Body of pancreas (tissue), 4 donors: Measurements from ENCODE around the gene LCE3B. TPM values are rescaled to one million over a fixed set of nuclear protein-coding genes. Genes with fewer than 3 reads are reported as not detected.

Experiments used
- ATAC-seq: fragments of 150-250 bp; one replicate; pipeline ENCODE4 v1.9.1; 2016
- DNase-seq, 4 donors: peaks; one replicate each; pipeline ENCODE4 v3.0.0-alpha.2; 2019
- H3K27ac ChIP-seq, 4 donors: fragments of 200-600 bp; sonication (generic); 1 replicate in 3 of 4; 2 replicates in 1 of 4; pipeline versions ENCODE4 v1.5.1 to v1.6.1; 2016 to 2019; ENCODE audit warnings: mild to moderate bottlenecking in 1 of 4, mixed read lengths in 1 of 4, moderate library complexity in 1 of 4
- H3K27me3 ChIP-seq, 2 donors: fragments of 200-600 bp; sonication (generic); one replicate each; pipeline ENCODE4 v1.6.0; 2016; ENCODE audit warnings: mild to moderate bottlenecking in 1 of 2
- H3K36me3 ChIP-seq, 2 donors: fragments of 200-600 bp; sonication (generic); replicated peaks in 1 of 2; 2 replicates each; pipeline ENCODE4 v1.5.1; 2016; ENCODE audit warnings: low read depth in 2 of 2; ENCODE audit not compliant: insufficient read depth in 1 of 2
- H3K4me1 ChIP-seq: fragments of 200-600 bp; sonication (generic); one replicate; pipeline ENCODE4 v1.6.0; 2016
- H3K4me3 ChIP-seq, 2 donors: fragments of 200-600 bp; sonication (generic); 1 replicate in 1 of 2; 2 replicates in 1 of 2; pipeline ENCODE4 v1.5.1; 2016 to 2019
- H3K9me3 ChIP-seq, 3 donors: fragments of 200-600 bp; sonication (generic); 1 replicate in 2 of 3; 2 replicates in 1 of 3; pipeline ENCODE4 v1.5.1; 2016
- CTCF ChIP-seq, 7 experiments: fragments of 450-650 bp in 4 of 7; fragments of 200-600 bp in 3 of 7; sonication (generic) in 3 of 7; IDR thresholded peaks; one replicate each; pipeline ENCODE4 v1.5.1; 2016 to 2019; ENCODE audit warnings: antibody characterized with exemption in 7 of 7
- POLR2A ChIP-seq, 3 donors: fragments of 450-650 bp; IDR thresholded peaks; one replicate each; pipeline ENCODE4 v1.6.1; 2016; ENCODE audit warnings: antibody characterized with exemption in 3 of 3, mild to moderate bottlenecking in 2 of 3
- WGBS, 2 donors: methylation state at CpG; one replicate each; pipeline ENCODE4 v1.1.5; 2017; 5-methylcytosine and 5-hydroxymethylcytosine counted together
- intact Hi-C: fragments of 100-400 bp; cut with DNase I; formaldehyde crosslinking; loops from one replicate; pipeline ENCODE4 v1.15.1; 2023
- small RNA-seq: library from RNA; depleted of rRNA; stranded (forward); fragments of <200 nt; gene quantifications from one replicate; pipeline ENCODE3, GENCODE V24; 2016
- total RNA-seq, 2 donors: library from RNA; depleted of rRNA; stranded (reverse); fragments of >200 nt; gene quantifications; one replicate each; pipeline ENCODE4 v1.1.0, GENCODE V29; 2016

The LCE3B gene
- total RNA-seq, 2 donors from 2014 or later = not detected

GRCh38 chr1:152656459-152656858 lies 42.8 kb downstream of the LCE3B start:
- Histone ChIP-seq H3K27ac (no peak overlapping the region), H3K4me1 (no peaks in the 10 kb centered on the region), H3K4me3 (no peak overlapping the region), H3K27me3 (no peaks in the 10 kb centered on the region), H3K9me3 (no peaks in the 10 kb centered on the region), H3K36me3 (no peaks in the 10 kb centered on the region)
- DNase-seq (no peak), ATAC-seq (no peak)
- 33 to 51% methylated on average over 1 to 2 of the region's 2 CpGs for WGBS, 2 donors
- TF ChIP-seq POLR2A (IDR thresholded peaks at IDR 0.05) (no peak), CTCF (IDR thresholded peaks at IDR 0.05) (no peak)
- intact Hi-C loops = no loop called here

GRCh38 chr1:152657677-152658076 lies 44.1 kb downstream of the LCE3B start:
- Histone ChIP-seq H3K27me3 (no peaks in the 10 kb centered on the region), H3K36me3 (no peaks in the 10 kb centered on the region), H3K4me3 (no peak overlapping the region), H3K4me1 (no peaks in the 10 kb centered on the region), H3K27ac (no peak overlapping the region), H3K9me3 (no peaks in the 10 kb centered on the region)
- no peak for DNase-seq
- intact Hi-C loops = no loop called here
- ATAC-seq = no peak
- 61 to 70% methylated on average over 4 of the region's 4 CpGs for WGBS, 2 donors
- TF ChIP-seq CTCF (IDR thresholded peaks at IDR 0.05) = no peak
- no peak for TF ChIP-seq POLR2A (IDR thresholded peaks at IDR 0.05)

DNA sequence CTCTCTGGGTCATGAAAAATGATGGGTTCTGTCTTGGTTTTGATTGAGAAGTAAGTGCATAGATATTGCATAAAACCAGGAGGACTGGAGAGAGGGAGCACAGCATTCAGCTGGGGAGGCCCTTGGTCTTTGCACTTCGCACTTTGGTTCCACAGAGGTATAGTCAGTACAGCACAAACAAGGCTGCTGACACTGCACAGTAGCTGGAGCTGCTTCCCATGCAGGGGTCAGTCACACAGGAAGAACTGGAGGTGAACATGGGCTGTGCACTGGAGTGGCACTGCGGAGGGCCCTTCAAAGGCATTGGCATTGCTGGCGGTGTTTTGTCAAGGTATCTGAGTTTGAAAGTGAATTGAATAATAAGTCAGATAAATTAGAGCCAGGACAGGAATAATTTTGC lies 45.0 kb downstream of the LCE3B start:
- no peak for ATAC-seq
- no peak overlapping the region for H3K4me3 ChIP-seq
- H3K27me3 ChIP-seq = no peaks in the 10 kb centered on the region
- H3K36me3 ChIP-seq = no peaks in the 10 kb centered on the region
- no peak for DNase-seq
- no peak overlapping the region for H3K27ac ChIP-seq
- H3K4me1 ChIP-seq = no peaks in the 10 kb centered on the region
- no peaks in the 10 kb centered on the region for H3K9me3 ChIP-seq
- WGBS, 2 donors = 90 to 92% methylated on average over 3 of the region's 3 CpGs
- intact Hi-C loops = no loop called here
- TF ChIP-seq POLR2A (IDR thresholded peaks at IDR 0.05) (no peak), CTCF (IDR thresholded peaks at IDR 0.05) (no peak)

DNA sequence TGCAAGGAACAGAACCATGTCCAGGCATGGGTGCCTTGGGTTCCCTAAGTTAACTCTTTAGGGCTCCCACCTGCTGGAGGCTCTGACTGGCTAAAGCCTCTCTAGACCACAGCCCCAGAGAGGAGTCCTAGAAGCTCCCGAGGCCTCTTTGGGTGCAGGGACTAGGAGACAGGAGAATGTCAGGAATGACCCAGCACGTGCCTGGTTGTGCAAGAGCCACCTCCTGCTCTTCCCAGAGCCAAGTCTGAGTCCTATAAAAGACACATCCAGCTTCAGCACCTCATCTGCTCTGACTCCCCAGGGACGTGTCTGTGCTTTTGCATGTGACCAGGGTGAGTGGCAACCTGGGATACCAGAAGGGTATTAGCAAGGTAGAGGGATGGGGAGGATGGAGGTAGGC lies 49.5 kb downstream of the LCE3B start, which contains the start of gene LCE2D:
Gene LCE2D, plus strand, starts transcription at position 283 of the 400 bp plus-strand sequence. CDS start 726 bp downstream, outside the sequence.
- Histone ChIP-seq H3K4me1 (no peaks in the 10 kb centered on the region), H3K27ac (no peak within 1 kb of the TSS), H3K9me3 (no peaks in the 10 kb centered on the region), H3K36me3 (no peaks in the 10 kb centered on the region), H3K27me3 (no peaks in the 10 kb centered on the region), H3K4me3 (no peak within 1 kb of the TSS)
- DNase-seq (no peak), ATAC-seq (no peak)
- TF ChIP-seq POLR2A (IDR thresholded peaks at IDR 0.05) = no peak
- TF ChIP-seq CTCF (IDR thresholded peaks at IDR 0.05) = no peak
- intact Hi-C loops = no loop called here
- WGBS, 2 donors = 46 to 57% methylated on average over 3 of the region's 3 CpGs

Small RNAs within 50 kb of the gene (small RNA-seq; reads per million reads assigned to genes)
- not detected for gene LCE3A
- not detected for gene LCE3B

Other genes with a start within 250 kb of the LCE3B start
- gene CRNN, start 199.5 kb upstream of the LCE3B start, total RNA-seq = not detected
- gene LCE5A, start 103.0 kb upstream of the LCE3B start, total RNA-seq = not detected
- not detected for gene CRCT1, start 99.3 kb upstream of the LCE3B start, total RNA-seq
- gene LCE3E, start 47.0 kb upstream of the LCE3B start, total RNA-seq = not detected
- gene LCE3D, start 33.3 kb upstream of the LCE3B start, total RNA-seq = not detected
- not detected for gene LCE3C, start 13.6 kb upstream of the LCE3B start, total RNA-seq
- gene LCE3A, start 9.3 kb downstream of the LCE3B start, total RNA-seq = not detected
- gene LCE2D, start 49.6 kb downstream of the LCE3B start, total RNA-seq = not detected
- not detected for gene LCE2C, start 61.5 kb downstream of the LCE3B start, total RNA-seq
- not detected for gene LCE2B, start 72.3 kb downstream of the LCE3B start, total RNA-seq
- gene LCE2A, start 84.5 kb downstream of the LCE3B start, total RNA-seq = not detected
- not detected for gene LCE4A, start 94.3 kb downstream of the LCE3B start, total RNA-seq
- gene KPRP, start 144.2 kb downstream of the LCE3B start, total RNA-seq = not detected
- not detected for gene LCE1F, start 161.3 kb downstream of the LCE3B start, total RNA-seq
- not detected for gene LCE1E, start 172.4 kb downstream of the LCE3B start, total RNA-seq
- not detected for gene LCE1D, start 182.9 kb downstream of the LCE3B start, total RNA-seq
- gene LCE1C, start 192.8 kb downstream of the LCE3B start, total RNA-seq = not detected
- not detected for gene LCE1B, start 198.2 kb downstream of the LCE3B start, total RNA-seq
- not detected for gene LCE1A, start 213.7 kb downstream of the LCE3B start, total RNA-seq
- not detected for gene LCE6A, start 229.0 kb downstream of the LCE3B start, total RNA-seq
- gene LCE7A, start 246.2 kb downstream of the LCE3B start, total RNA-seq = not detected